HL-60/S4 (cell line): Measurements from ENCODE around the gene CENPV.

Source experiments
- in situ Hi-C: fragments of 300-500 bp; cut with MboI; formaldehyde crosslinking; loops from 2 replicates; pipeline ENCODE4 v1.14.3; 2022; ENCODE audit warnings: low sequenced_read_pairs

The CENPV gene

GRCh38 chr17:16363749-16364536 is 10.7 kb upstream of the CENPV start:
- in situ Hi-C loops = loop anchor here (10.0 kb wide), 1 partner anchor 161 kb away; no protein-coding TSS in a partner anchor

GRCh38 chr17:16361874-16362273 is 8.6 kb upstream of the CENPV start:
- in situ Hi-C loops = loop anchor here (10.0 kb wide), 1 partner anchor 163 kb away; no protein-coding TSS in a partner anchor

- in situ Hi-C loops = no loop called here
Measured at GRCh38 chr17:16358394-16358793, 5.1 kb upstream of the CENPV start.

- in situ Hi-C loops = no loop called here
Measured at GRCh38 chr17:16354585-16354984, 1.3 kb upstream of the CENPV start.

- in situ Hi-C loops = no loop called here
Measured at GRCh38 chr17:16352667-16353316, 477 bp downstream of the CENPV start.

GRCh38 chr17:16352303-16352666 is 984 bp downstream of the CENPV start:
- in situ Hi-C loops = no loop called here

GRCh38 chr17:16351831-16352230 is 1.4 kb downstream of the CENPV start:
- in situ Hi-C loops = no loop called here

GRCh38 chr17:16349431-16349830 is 3.8 kb downstream of the CENPV start:
- in situ Hi-C loops = no loop called here

- in situ Hi-C loops = no loop called here
Measured at GRCh38 chr17:16348586-16348985, 4.7 kb downstream of the CENPV start.

GRCh38 chr17:16346721-16347271 is 6.5 kb downstream of the CENPV start:
- in situ Hi-C loops = no loop called here

GRCh38 chr17:16345565-16345964 is 7.7 kb downstream of the CENPV start:
- in situ Hi-C loops = no loop called here

GRCh38 chr17:16343569-16343968 is 9.7 kb downstream of the CENPV start:
- in situ Hi-C loops = no loop called here

- in situ Hi-C loops = no loop called here
Measured at GRCh38 chr17:16342979-16343378, 10.3 kb downstream of the CENPV start.

GRCh38 chr17:16339959-16340358 is 13.3 kb downstream of the CENPV start:
- in situ Hi-C loops = no loop called here

GRCh38 chr17:16339402-16339801 is 13.9 kb downstream of the CENPV start:
- in situ Hi-C loops = no loop called here

GRCh38 chr17:16338391-16338790 is 14.9 kb downstream of the CENPV start:
- in situ Hi-C loops = no loop called here

- in situ Hi-C loops = no loop called here
Measured at GRCh38 chr17:16329519-16330271, 23.6 kb downstream of the CENPV start.

GRCh38 chr17:16328997-16329396 is 24.3 kb downstream of the CENPV start:
- in situ Hi-C loops = no loop called here

GRCh38 chr17:16327018-16327417 is 26.3 kb downstream of the CENPV start:
- in situ Hi-C loops = no loop called here

- in situ Hi-C loops = no loop called here
Measured at GRCh38 chr17:16325964-16326363, 27.3 kb downstream of the CENPV start.

GRCh38 chr17:16322636-16323035 is 30.6 kb downstream of the CENPV start:
- in situ Hi-C loops = no loop called here
